HL-60 (cell line): ENCODE results near the gene PRDM16.

ENCODE experiments used
- CTCF ChIP-seq: IDR thresholded peaks from one replicate; pipeline ENCODE4 v1.5.1; 2011; ENCODE audit warnings: low read length, control low read depth, inconsistent platforms; ENCODE audit not compliant: insufficient read depth
- POLR2AphosphoS5 ChIP-seq: IDR thresholded peaks from 2 replicates; pipeline ENCODE4 v1.6.1; 2012; ENCODE audit warnings: low read depth

GRCh38 chr1:3035563-3036446, 33.2 kb upstream of the PRDM16 start:
- TF ChIP-seq CTCF (no peak), POLR2AphosphoS5 (no peak)
